ENCODE data around the gene NPIPB6.
"Not testable (repeated sequence)": the region's sequence is repeated elsewhere in the genome, so short reads cannot be mapped to it uniquely, and the experiment has no call there.

DNA sequence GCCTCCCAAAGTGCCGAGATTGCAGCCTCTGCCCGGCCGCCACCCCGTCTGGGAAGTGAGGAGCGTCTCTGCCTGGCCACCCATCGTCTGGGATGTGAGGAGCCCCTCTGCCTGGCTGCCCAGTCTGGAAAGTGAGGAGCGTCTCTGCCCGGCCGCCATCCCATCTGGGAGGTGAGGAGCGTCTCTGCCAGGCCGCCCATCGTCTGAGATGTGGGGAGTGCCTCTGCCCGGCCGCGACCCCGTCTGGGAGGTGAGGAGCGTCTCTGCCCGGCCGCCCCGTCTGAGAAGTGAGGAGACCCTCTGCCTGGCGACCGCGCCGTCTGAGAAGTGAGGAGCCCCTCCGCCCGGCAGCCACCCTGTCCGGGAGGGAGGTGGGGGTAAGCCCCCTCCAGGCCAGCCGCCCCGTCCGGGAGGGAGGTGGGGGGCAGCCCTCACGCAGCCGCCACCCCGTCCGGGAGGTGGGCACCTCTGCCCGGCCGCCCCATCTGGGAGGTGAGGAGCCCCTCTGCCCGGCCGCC lies 13.9 kb upstream of the NPIPB6 start:
- not testable (repeated sequence) for TF ChIP-seq YY1 (IDR thresholded peaks at IDR 0.05); RXRA (IDR thresholded peaks at IDR 0.05); TAF1 (conservative IDR thresholded peaks at IDR 0.05)
- TF ChIP-seq, protein P1, sequence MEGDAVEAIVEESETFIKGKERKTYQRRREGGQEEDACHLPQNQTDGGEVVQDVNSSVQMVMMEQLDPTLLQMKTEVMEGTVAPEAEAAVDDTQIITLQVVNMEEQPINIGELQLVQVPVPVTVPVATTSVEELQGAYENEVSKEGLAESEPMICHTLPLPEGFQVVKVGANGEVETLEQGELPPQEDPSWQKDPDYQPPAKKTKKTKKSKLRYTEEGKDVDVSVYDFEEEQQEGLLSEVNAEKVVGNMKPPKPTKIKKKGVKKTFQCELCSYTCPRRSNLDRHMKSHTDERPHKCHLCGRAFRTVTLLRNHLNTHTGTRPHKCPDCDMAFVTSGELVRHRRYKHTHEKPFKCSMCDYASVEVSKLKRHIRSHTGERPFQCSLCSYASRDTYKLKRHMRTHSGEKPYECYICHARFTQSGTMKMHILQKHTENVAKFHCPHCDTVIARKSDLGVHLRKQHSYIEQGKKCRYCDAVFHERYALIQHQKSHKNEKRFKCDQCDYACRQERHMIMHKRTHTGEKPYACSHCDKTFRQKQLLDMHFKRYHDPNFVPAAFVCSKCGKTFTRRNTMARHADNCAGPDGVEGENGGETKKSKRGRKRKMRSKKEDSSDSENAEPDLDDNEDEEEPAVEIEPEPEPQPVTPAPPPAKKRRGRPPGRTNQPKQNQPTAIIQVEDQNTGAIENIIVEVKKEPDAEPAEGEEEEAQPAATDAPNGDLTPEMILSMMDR (IDR thresholded peaks at IDR 0.05; ENCODE audit: low read depth, low read length, missing input control), result not testable (repeated sequence)
- TF ChIP-seq, protein P2, sequence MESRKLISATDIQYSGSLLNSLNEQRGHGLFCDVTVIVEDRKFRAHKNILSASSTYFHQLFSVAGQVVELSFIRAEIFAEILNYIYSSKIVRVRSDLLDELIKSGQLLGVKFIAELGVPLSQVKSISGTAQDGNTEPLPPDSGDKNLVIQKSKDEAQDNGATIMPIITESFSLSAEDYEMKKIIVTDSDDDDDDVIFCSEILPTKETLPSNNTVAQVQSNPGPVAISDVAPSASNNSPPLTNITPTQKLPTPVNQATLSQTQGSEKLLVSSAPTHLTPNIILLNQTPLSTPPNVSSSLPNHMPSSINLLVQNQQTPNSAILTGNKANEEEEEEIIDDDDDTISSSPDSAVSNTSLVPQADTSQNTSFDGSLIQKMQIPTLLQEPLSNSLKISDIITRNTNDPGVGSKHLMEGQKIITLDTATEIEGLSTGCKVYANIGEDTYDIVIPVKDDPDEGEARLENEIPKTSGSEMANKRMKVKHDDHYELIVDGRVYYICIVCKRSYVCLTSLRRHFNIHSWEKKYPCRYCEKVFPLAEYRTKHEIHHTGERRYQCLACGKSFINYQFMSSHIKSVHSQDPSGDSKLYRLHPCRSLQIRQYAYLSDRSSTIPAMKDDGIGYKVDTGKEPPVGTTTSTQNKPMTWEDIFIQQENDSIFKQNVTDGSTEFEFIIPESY (IDR thresholded peaks at IDR 0.05), result not testable (repeated sequence)

Measured in liver (tissue), 3 donors.